K562 (cell line): ENCODE data around the gene C21orf58. TPM values are rescaled to one million over a fixed set of nuclear protein-coding genes. Genes with fewer than 3 reads are reported as not detected.

Source experiments
- ATAC-seq: fragments of 200-7000 bp; cut with Tn5 transposase; 3 replicates; pipeline ENCODE4 v1.9.1; 2020; ENCODE audit warnings: moderate library complexity
- BruUV-seq: library from RNA; stranded (reverse); fragments of 400-500 nt; replicated peaks from 2 replicates; lab custom pipeline; 2021; lab: Mats Ljungman, UMichigan
- CTCF ChIA-PET: fragments of 300-600 bp; formaldehyde crosslinking; extraction: SDS; loops from one replicate; lab custom pipeline; 2021; ENCODE audit warnings: low intra/inter-chr PET ratio; lab: Yijun Ruan, JAX
- POLR2A ChIA-PET: fragments of 300-600, 350-650 bp; sonication (Branson Sonifier 250); formaldehyde crosslinking; extraction: SDS; loops from one replicate; lab custom pipeline; 2021; ENCODE audit warnings: antibody characterized with exemption, inconsistent platforms; lab: Yijun Ruan, JAX
- DNase-seq, 4 experiments: peaks; one replicate each; pipeline versions ENCODE4 v3.0.0 to v3.0.0-alpha.2; 2011 to 2018; ENCODE audit warnings: low spot score in 3 of 4, mixed read lengths in 3 of 4; ENCODE audit errors: extremely low read depth in 1 of 4
- FAIRE-seq: peaks from 2 replicates; lab custom pipeline; 2011; peaks lifted over from hg19 to GRCh38; lab: Jason Lieb, UNC
- H2AFZ ChIP-seq: 2 replicates; pipeline ENCODE4 v1.6.0; 2011; ENCODE audit warnings: low read depth, low read length, control low read depth, inconsistent platforms
- H3K27ac ChIP-seq: fragments of 200-600 bp; 3 replicates; pipeline ENCODE4 v1.8.0; 2011; ENCODE audit warnings: low read depth, mild to moderate bottlenecking, control low read depth, inconsistent platforms, low read length, moderate library complexity, mixed read lengths; ENCODE audit errors: extremely low read depth
- H3K27me3 ChIP-seq, 2 experiments: fragments of 300-600 bp in 1 of 2; 2 replicates in 1 of 2; 3 replicates in 1 of 2; pipeline versions ENCODE4 v1.6.0 to v1.8.0; 2011; ENCODE audit warnings: inconsistent platforms in 2 of 2, low read length in 2 of 2, mild to moderate bottlenecking in 1 of 2, mixed read lengths in 1 of 2, moderate library complexity in 1 of 2; ENCODE audit not compliant: control insufficient read depth in 2 of 2, insufficient read depth in 2 of 2
- H3K36me3 ChIP-seq: fragments of 300-600 bp; 3 replicates; pipeline ENCODE4 v1.8.0; 2011; ENCODE audit warnings: mild to moderate bottlenecking, low read length, inconsistent platforms; ENCODE audit not compliant: control insufficient read depth, insufficient read depth
- H3K4me1 ChIP-seq, 2 experiments: fragments of 200-600 bp in 1 of 2; replicated peaks in 1 of 2; 2 replicates in 1 of 2; 3 replicates in 1 of 2; pipeline versions ENCODE4 v1.5.1 to v1.8.0; 2011; ENCODE audit warnings: inconsistent platforms in 2 of 2, low read length in 2 of 2, mild to moderate bottlenecking in 1 of 2, mixed read lengths in 1 of 2, moderate library complexity in 1 of 2; ENCODE audit not compliant: control insufficient read depth in 2 of 2, insufficient read depth in 2 of 2
- H3K4me2 ChIP-seq: 2 replicates; pipeline ENCODE4 v1.6.1; 2011; ENCODE audit warnings: low read length, control low read depth, inconsistent platforms, mixed read lengths; ENCODE audit not compliant: insufficient read depth
- H3K4me3 ChIP-seq: fragments of 200-600 bp; sonication (generic), shearing (Covaris generic); 2 replicates; pipeline ENCODE4 v1.5.1; 2016; ENCODE audit warnings: control low read depth, inconsistent platforms
- H3K79me2 ChIP-seq: fragments of 200-600 bp; 3 replicates; pipeline ENCODE4 v1.8.0; 2011; ENCODE audit warnings: low read length, inconsistent platforms; ENCODE audit not compliant: control insufficient read depth, insufficient read depth
- H3K9ac ChIP-seq, 2 experiments: 2 replicates each; pipeline versions ENCODE4 v1.6.0 to v1.6.1; 2011; ENCODE audit warnings: low read depth in 2 of 2, low read length in 2 of 2, control low read depth in 1 of 2, inconsistent platforms in 1 of 2, mild to moderate bottlenecking in 1 of 2, mixed read lengths in 1 of 2; ENCODE audit not compliant: insufficient read depth in 1 of 2
- H3K9me1 ChIP-seq: one replicate; pipeline ENCODE4 v1.6.0; 2011; ENCODE audit warnings: inconsistent platforms, mild to moderate bottlenecking, low read length, moderate library complexity; ENCODE audit not compliant: control insufficient read depth, insufficient read depth
- H3K9me3 ChIP-seq: replicated peaks from 2 replicates; pipeline ENCODE4 v1.5.1; 2011; ENCODE audit warnings: low read depth, low read length, inconsistent platforms; ENCODE audit not compliant: control insufficient read depth, insufficient read depth
- H4K20me1 ChIP-seq: replicated peaks from 2 replicates; pipeline ENCODE4 v1.6.1; 2011; ENCODE audit warnings: low read length, inconsistent platforms, mixed read lengths; ENCODE audit not compliant: control insufficient read depth, insufficient read depth
- FOXA1 ChIP-seq: fragments of 450-650 bp; IDR thresholded peaks from 2 replicates; pipeline ENCODE4 v1.6.1; 2016; ENCODE audit warnings: mild to moderate bottlenecking, borderline replicate concordance
- MTA2 ChIP-seq: fragments of 450-650 bp; IDR thresholded peaks from 2 replicates; pipeline ENCODE4 v1.6.1; 2016; ENCODE audit warnings: low read depth
- POLR2H ChIP-seq: IDR thresholded peaks from 2 replicates; pipeline ENCODE4 v1.6.1; 2016; ENCODE audit warnings: missing genetic modification characterization, low read depth, mild to moderate bottlenecking, control low read depth, missing compliant biosample characterization, moderate library complexity
- SETDB1 ChIP-seq: IDR thresholded peaks from one replicate; pipeline ENCODE4 v1.6.1; 2012; ENCODE audit warnings: low read length, control low read depth, inconsistent platforms
- SP1 ChIP-seq: sonication (generic); formaldehyde crosslinking; IDR thresholded peaks from 2 replicates; pipeline ENCODE4 v1.8.1; 2022; ENCODE audit warnings: mild to moderate bottlenecking, missing genetic modification reagents
- STAT5B ChIP-seq: fragments of 250-450 bp; sonication (Bioruptor Pico); IDR thresholded peaks from 2 replicates; pipeline ENCODE4 v1.8.0; 2021; ENCODE audit warnings: mild to moderate bottlenecking, inconsistent platforms
- TAF1 ChIP-seq: IDR thresholded peaks from 2 replicates; pipeline ENCODE4 v1.6.1; 2011; ENCODE audit warnings: mild to moderate bottlenecking, low read length, moderate library complexity; ENCODE audit not compliant: insufficient read depth, control insufficient read depth, severe bottlenecking; ENCODE audit errors: extremely low read depth
- TCF3 ChIP-seq: sonication (generic); formaldehyde crosslinking; IDR thresholded peaks from 2 replicates; pipeline ENCODE4 v1.4.0; 2020; ENCODE audit warnings: mild to moderate bottlenecking, missing genetic modification reagents
- TCFL5 ChIP-seq: fragments of 250-450 bp; sonication (Bioruptor Pico); conservative IDR thresholded peaks from 2 replicates; pipeline ENCODE4 v1.6.1; 2021; ENCODE audit warnings: mild to moderate bottlenecking, moderate library complexity, matching md5 sums
- TRIM25 ChIP-seq: fragments of 450-650 bp; IDR thresholded peaks from 2 replicates; pipeline ENCODE4 v1.7.0; 2016; ENCODE audit warnings: borderline replicate concordance
- ZNF124 ChIP-seq: sonication (generic); formaldehyde crosslinking; IDR thresholded peaks from 2 replicates; pipeline ENCODE4 v1.8.1; 2022; ENCODE audit warnings: missing genetic modification reagents
- ZNF311 ChIP-seq: fragments of 250-450 bp; sonication (Bioruptor Pico); IDR thresholded peaks from 2 replicates; pipeline ENCODE4 v1.4.0; 2020; ENCODE audit warnings: mild to moderate bottlenecking, moderate library complexity
- ZNF318 ChIP-seq, 2 experiments: fragments of 450-650 bp; IDR thresholded peaks; 2 replicates each; pipeline ENCODE4 v1.6.1; 2016; ENCODE audit warnings: mild to moderate bottlenecking in 2 of 2, borderline replicate concordance in 1 of 2, low read depth in 1 of 2, moderate library complexity in 1 of 2
- WGBS: fragments of 100-300 bp; shearing (Covaris generic); methylation state at CpG from one replicate; pipeline ENCODE4 v1.1.6; 2016; ENCODE audit warnings: low coverage, mixed read lengths; ENCODE audit not compliant: insufficient coverage; ENCODE audit errors: missing lambda C conversion rate; 5-methylcytosine and 5-hydroxymethylcytosine counted together
- in situ Hi-C: fragments of 300-500 bp; cut with MboI; formaldehyde crosslinking; loops from 4 replicates; pipeline ENCODE4 v1.15.0; 2018; ENCODE audit warnings: inconsistent platforms, mixed read lengths
- intact Hi-C: fragments of 100-400 bp; cut with micrococcal nuclease; formaldehyde crosslinking; loops from 2 replicates; pipeline ENCODE4 v1.14.2; 2022
- polyA plus RNA-seq, 8 experiments: library from polyadenylated mRNA; depleted of rRNA in 4 of 8; stranded (reverse) in 5 of 8; unstranded in 3 of 8; fragments of >200 nt; fragmentation: Nextera tagmentation in 2 of 8; fragmentation: Illumina TruSeq in 1 of 8; extraction: Ambion mirVana in 2 of 8; extraction: Trizol in 1 of 8; gene quantifications; 2 replicates each; pipeline versions ENCODE4 v1.2.1 to v1.2.3, GENCODE V29; 2011 to 2014; ENCODE audit warnings: inconsistent platforms in 1 of 8, missing spikeins in 1 of 8
- total RNA-seq, 7 experiments: library from RNA; depleted of rRNA in 6 of 7; stranded (reverse); fragments of >200 nt in 6 of 7; fragmentation: Illumina TruSeq in 2 of 7; extraction: Trizol in 2 of 7; gene quantifications; 2 replicates each; pipeline versions ENCODE4 v1.2.1 to v1.2.3, GENCODE V29; 2011 to 2021; ENCODE audit warnings: low replicate concordance in 1 of 7

Gene C21orf58
- total and polyA plus RNA-seq, 9 of the 15 experiments (the other 6 are each of a cell fraction or from before 2014, with no cell fraction given): 1.2 to 30.5 (median 12.4) TPM

GRCh38 chr21:46320331-46320801 is 3.3 kb downstream of the C21orf58 start:
- peak; percentile 96 for FAIRE-seq
- no TSS peak for BruUV-seq
- peak; percentile 100 for TF ChIP-seq TCF3 (CRISPR knock-in tag)
- TF ChIP-seq SP1: peak; percentile 67
- no peak for TF ChIP-seq STAT5B (CRISPR knock-in tag)
- TF ChIP-seq TAF1: peak; percentile 35
- TF ChIP-seq ZNF318 (IDR thresholded peaks at IDR 0.05; ENCODE audit: borderline replicate concordance in 1 of 2, low read depth in 1 of 2): no peak
- no peak for TF ChIP-seq ZNF124
- TF ChIP-seq POLR2H: 0 out of 2 replicates have a peak, but pooled peaks have one; percentile 45
- TF ChIP-seq ZNF311: peak; percentile 69; the same call in 1 of the 2 replicates
- TF ChIP-seq FOXA1: no peak
- peak; percentile 100 for TF ChIP-seq MTA2
- no peak for TF ChIP-seq SETDB1
- no peak for TF ChIP-seq TCFL5
- no peak for TF ChIP-seq TRIM25

More at GRCh38 chr21:46320331-46320801, 3.3 kb downstream of the C21orf58 start:
- peak overlapping the region in 1 of 2 experiments; percentile 99; a peak in 1 of 4 replicates for H3K9ac ChIP-seq
- peaks cover 27 to 68% of the 10 kb centered on the region in 2 experiments; a peak in 4 of 5 replicates for H3K4me1 ChIP-seq
- H3K79me2 ChIP-seq: peaks cover 60% of the 10 kb centered on the region
- peak overlapping the region; percentile 22; the same call in 1 of the 2 replicates for H3K4me3 ChIP-seq
- WGBS: 2% methylated on average over 4 of the region's 4 CpGs
- no peaks in the 10 kb centered on the region for H3K9me1 ChIP-seq
- in situ Hi-C loops (no loop called here), intact Hi-C loops (loop anchor here (1.0 kb wide), 1 partner anchor 26 kb away; no protein-coding TSS in a partner anchor)
- no peaks in the 10 kb centered on the region for H3K27me3 ChIP-seq
- no peak overlapping the region for H2AFZ ChIP-seq
- H3K9me3 ChIP-seq: no peaks in the 10 kb centered on the region
- peak; percentile 46 for ATAC-seq
- ChIA-PET CTCF (no interaction called here), POLR2A (interaction anchor here (0.7 kb wide), 1 partner anchor 9 kb away, joined by 4 read pairs; no protein-coding TSS in a partner anchor)
- DNase-seq: peak; percentile 80 to 97 (median 88)
- H3K27ac ChIP-seq: peak overlapping the region; percentile 99
- H3K36me3 ChIP-seq: peaks cover 45% of the 10 kb centered on the region
- H4K20me1 ChIP-seq: peaks cover 26% of the 10 kb centered on the region
- H3K4me2 ChIP-seq: peak overlapping the region; percentile 91
